Effector memory CD4-positive, alpha-beta T cell (primary cell): ENCODE results near the gene MTMR4.
A peak's percentile ranks its signal among the peaks of the same experiment; 100 is the strongest.
"Not testable (repeated sequence)": the region's sequence is repeated elsewhere in the genome, so short reads cannot be mapped to it uniquely, and the experiment has no call there.

Experiments
- DNase-seq, 3 donors: peaks; one replicate each; pipeline ENCODE4 v3.0.0-alpha.2; 2020
- H3K27ac ChIP-seq: 2 replicates; pipeline ENCODE4 v1.7.0; 2013; ENCODE audit warnings: mild to moderate bottlenecking, low read length, moderate library complexity; ENCODE audit not compliant: insufficient read depth, poor library complexity, severe bottlenecking
- H3K27me3 ChIP-seq: replicated peaks from 2 replicates; pipeline ENCODE4 v1.7.0; 2013; ENCODE audit warnings: mild to moderate bottlenecking, low read length; ENCODE audit not compliant: insufficient read depth, control insufficient read depth, poor library complexity, severe bottlenecking
- H3K36me3 ChIP-seq: 2 replicates; pipeline ENCODE4 v1.7.0; 2013; ENCODE audit warnings: mild to moderate bottlenecking, low read length, moderate library complexity; ENCODE audit not compliant: control insufficient read depth, insufficient read depth
- H3K4me1 ChIP-seq: 2 replicates; pipeline ENCODE4 v1.7.0; 2013; ENCODE audit warnings: low read length, mild to moderate bottlenecking; ENCODE audit not compliant: control insufficient read depth, insufficient read depth, poor library complexity, severe bottlenecking
- H3K4me3 ChIP-seq: 2 replicates; pipeline ENCODE4 v1.7.0; 2013; ENCODE audit warnings: low read length, low read depth, mild to moderate bottlenecking; ENCODE audit not compliant: insufficient read depth, poor library complexity, severe bottlenecking
- H3K9me3 ChIP-seq: 2 replicates; pipeline ENCODE4 v1.7.0; 2013; ENCODE audit warnings: mild to moderate bottlenecking, low read length, moderate library complexity; ENCODE audit not compliant: control insufficient read depth

The MTMR4 gene

GRCh38 chr17:58498177-58498828, 16.1 kb downstream of the MTMR4 start:
- no peak for DNase-seq
- no peaks in the 10 kb centered on the region for H3K27me3 ChIP-seq
- no peak overlapping the region for H3K4me3 ChIP-seq
- H3K9me3 ChIP-seq, result no peaks in the 10 kb centered on the region
- H3K27ac ChIP-seq, result no peak overlapping the region
- H3K4me1 ChIP-seq, result no peaks in the 10 kb centered on the region
- H3K36me3 ChIP-seq, result peaks cover 50% of the 10 kb centered on the region

- no peaks in the 10 kb centered on the region for H3K4me1 ChIP-seq
- no peak overlapping the region for H3K27ac ChIP-seq
- DNase-seq, result no peak
- H3K27me3 ChIP-seq, result no peaks in the 10 kb centered on the region
- no peak overlapping the region for H3K4me3 ChIP-seq
- H3K36me3 ChIP-seq, result peaks cover 59% of the 10 kb centered on the region
- H3K9me3 ChIP-seq, result no peaks in the 10 kb centered on the region
Observed at GRCh38 chr17:58493506-58493905, 20.9 kb downstream of the MTMR4 start.

- H3K4me3 ChIP-seq, result no peak overlapping the region
- no peak for DNase-seq
- no peaks in the 10 kb centered on the region for H3K27me3 ChIP-seq
- H3K27ac ChIP-seq, result no peak overlapping the region
- no peaks in the 10 kb centered on the region for H3K9me3 ChIP-seq
- H3K36me3 ChIP-seq, result peaks cover 57% of the 10 kb centered on the region
- peaks cover 4% of the 10 kb centered on the region for H3K4me1 ChIP-seq
Observed at GRCh38 chr17:58492238-58493121, 22.0 kb downstream of the MTMR4 start.

GRCh38 chr17:58491510-58492045, 22.9 kb downstream of the MTMR4 start:
- no peak for DNase-seq
- peaks cover 48% of the 10 kb centered on the region for H3K36me3 ChIP-seq
- H3K27me3 ChIP-seq, result no peaks in the 10 kb centered on the region
- peaks cover 6% of the 10 kb centered on the region for H3K4me1 ChIP-seq
- no peaks in the 10 kb centered on the region for H3K9me3 ChIP-seq
- H3K4me3 ChIP-seq, result no peak overlapping the region
- H3K27ac ChIP-seq, result no peak overlapping the region

- H3K9me3 ChIP-seq, result no peaks in the 10 kb centered on the region
- no peak overlapping the region for H3K4me3 ChIP-seq
- H3K27ac ChIP-seq, result no peak overlapping the region
- H3K36me3 ChIP-seq, result peaks cover 22% of the 10 kb centered on the region
- peaks cover 6% of the 10 kb centered on the region for H3K4me1 ChIP-seq
- H3K27me3 ChIP-seq, result no peaks in the 10 kb centered on the region
- no peak for DNase-seq
Observed at GRCh38 chr17:58488428-58488890, 26.0 kb downstream of the MTMR4 start.

GRCh38 chr17:58487589-58488427, 26.6 kb downstream of the MTMR4 start, which contains the start of gene HSF5:
TSS of gene HSF5 (minus strand) at chr17:58488408. CDS start at chr17:58488274, 134 bp downstream.
- peak; percentile 52 to 57 (median 55) for DNase-seq
- Histone ChIP-seq H3K27me3 (no peaks in the 10 kb centered on the region), H3K4me3 (peak within 1 kb of the TSS; percentile 45), H3K4me1 (peaks cover 6% of the 10 kb centered on the region), H3K9me3 (no peaks in the 10 kb centered on the region), H3K27ac (peak within 1 kb of the TSS; percentile 4), H3K36me3 (peaks cover 16% of the 10 kb centered on the region)

GRCh38 chr17:58484600-58484999, 29.8 kb downstream of the MTMR4 start:
- H3K36me3 ChIP-seq, result no peaks in the 10 kb centered on the region

GRCh38 chr17:58481798-58482197, 32.6 kb downstream of the MTMR4 start:
- H3K4me1 ChIP-seq, H3K27me3 ChIP-seq, H3K27ac ChIP-seq, H3K36me3 ChIP-seq, H3K9me3 ChIP-seq, H3K4me3 ChIP-seq, DNase-seq: not testable (repeated sequence)

More at GRCh38 chr17:58484600-58484999, 29.8 kb downstream of the MTMR4 start:
- H3K27ac ChIP-seq, result no peak overlapping the region
- H3K4me1 ChIP-seq, result peaks cover 6% of the 10 kb centered on the region
- DNase-seq, result no peak
- no peaks in the 10 kb centered on the region for H3K9me3 ChIP-seq
- no peak overlapping the region for H3K4me3 ChIP-seq
- H3K27me3 ChIP-seq, result no peaks in the 10 kb centered on the region

GRCh38 chr17:58480090-58480489, 34.3 kb downstream of the MTMR4 start:
- H3K27ac ChIP-seq, result no peak overlapping the region
- no peaks in the 10 kb centered on the region for H3K4me1 ChIP-seq
- H3K36me3 ChIP-seq, result no peaks in the 10 kb centered on the region
- DNase-seq, result no peak
- no peaks in the 10 kb centered on the region for H3K27me3 ChIP-seq
- no peak overlapping the region for H3K4me3 ChIP-seq
- no peaks in the 10 kb centered on the region for H3K9me3 ChIP-seq
